ENCODE results near the gene LHB.
A peak's percentile ranks its signal among the peaks of the same experiment; 100 is the strongest.
"Not testable (repeated sequence)": the region's sequence is repeated elsewhere in the genome, so short reads cannot be mapped to it uniquely, and the experiment has no call there.

The LHB gene

GRCh38 chr19:49024233-49024632 lies 7.3 kb upstream of the LHB start, which contains the start of gene CGB3:
Gene CGB3 (minus strand): TSS chr19:49024333. CDS start chr19:49023971, 362 bp downstream.
- CTCF ChIA-PET, H3K4me3 Mint-ChIP-seq: not testable (repeated sequence)
- H3K4me1 Mint-ChIP-seq: peaks cover 14% of the 10 kb centered on the region

GRCh38 chr19:49022116-49022515 lies 5.2 kb upstream of the LHB start:
- peaks cover 39% of the 10 kb centered on the region for H3K27me3 Mint-ChIP-seq
- H3K4me3 Mint-ChIP-seq: no peak overlapping the region
- no peaks in the 10 kb centered on the region for H3K9me3 Mint-ChIP-seq
- no peak overlapping the region for H3K27ac Mint-ChIP-seq
- peaks cover 30% of the 10 kb centered on the region for H3K4me1 Mint-ChIP-seq
- DNase-seq: no peak
- CTCF ChIA-PET: interaction anchor here (0.9 kb wide), 1 partner anchor 25 kb away, joined by 4 read pairs; no protein-coding TSS in a partner anchor
- no peaks in the 10 kb centered on the region for H3K36me3 Mint-ChIP-seq

More at GRCh38 chr19:49024233-49024632, 7.3 kb upstream of the LHB start, which contains the start of gene CGB3:
- not testable (repeated sequence) for H3K9me3 Mint-ChIP-seq, DNase-seq, H3K27ac Mint-ChIP-seq, H3K36me3 Mint-ChIP-seq
- peaks cover 24% of the 10 kb centered on the region for H3K27me3 Mint-ChIP-seq

GRCh38 chr19:49020931-49021895 lies 4.3 kb upstream of the LHB start:
- CTCF ChIA-PET: interaction anchor here (0.9 kb wide), 1 partner anchor 24 kb away, joined by 4 read pairs; no protein-coding TSS in a partner anchor
- H3K27me3 Mint-ChIP-seq: peaks cover 39% of the 10 kb centered on the region
- H3K9me3 Mint-ChIP-seq: no peaks in the 10 kb centered on the region
- no peaks in the 10 kb centered on the region for H3K36me3 Mint-ChIP-seq
- H3K4me3 Mint-ChIP-seq: no peak overlapping the region
- DNase-seq: no peak
- H3K27ac Mint-ChIP-seq: no peak overlapping the region
- H3K4me1 Mint-ChIP-seq: peaks cover 32% of the 10 kb centered on the region

GRCh38 chr19:49020342-49020741 lies 3.5 kb upstream of the LHB start:
- Mint-ChIP-seq H3K27me3 (peaks cover 39% of the 10 kb centered on the region), H3K27ac (no peak overlapping the region), H3K4me1 (peaks cover 32% of the 10 kb centered on the region), H3K4me3 (no peak overlapping the region), H3K36me3 (peaks cover 6% of the 10 kb centered on the region), H3K9me3 (no peaks in the 10 kb centered on the region)
- DNase-seq: no peak
- CTCF ChIA-PET: interaction anchor here (1.8 kb wide), 1 partner anchor 20 kb away, joined by 8 read pairs; no protein-coding TSS in a partner anchor

GRCh38 chr19:49019242-49019932 lies 2.5 kb upstream of the LHB start:
- Mint-ChIP-seq H3K36me3 (peaks cover 8% of the 10 kb centered on the region), H3K27ac (no peak overlapping the region)

GRCh38 chr19:49018388-49019241 lies 1.7 kb upstream of the LHB start:
- H3K27me3 Mint-ChIP-seq: peaks cover 39% of the 10 kb centered on the region
- H3K9me3 Mint-ChIP-seq, H3K27ac Mint-ChIP-seq, H3K36me3 Mint-ChIP-seq: not testable (repeated sequence)
- DNase-seq: peak; percentile 47
- H3K4me3 Mint-ChIP-seq: peak overlapping the region; percentile 78
- CTCF ChIA-PET: interaction anchor here (1.0 to 1.8 kb wide), 8 partner anchors 9 to 180 kb away, joined by 3 to 8 read pairs (median 4); partner anchors contain the start of genes GYS1 and RUVBL2
- H3K4me1 Mint-ChIP-seq: peaks cover 32% of the 10 kb centered on the region

More at GRCh38 chr19:49019242-49019932, 2.5 kb upstream of the LHB start:
- Mint-ChIP-seq H3K4me3 (peak overlapping the region; percentile 78), H3K9me3 (no peaks in the 10 kb centered on the region), H3K4me1 (peaks cover 32% of the 10 kb centered on the region), H3K27me3 (peaks cover 39% of the 10 kb centered on the region)
- CTCF ChIA-PET: interaction anchor here (1.0 to 1.8 kb wide), 4 partner anchors 10 to 49 kb away, joined by 3 to 8 read pairs (median 3); partner anchors contain the start of genes GYS1 and RUVBL2
- peak; percentile 73 for DNase-seq

GRCh38 chr19:49017666-49018351 lies 918 bp upstream of the LHB start:
- H3K27ac Mint-ChIP-seq: no peak overlapping the region
- peaks cover 8% of the 10 kb centered on the region for H3K36me3 Mint-ChIP-seq
- DNase-seq: peak; percentile 75
- H3K4me3 Mint-ChIP-seq: peak overlapping the region; percentile 78
- peaks cover 39% of the 10 kb centered on the region for H3K27me3 Mint-ChIP-seq
- H3K9me3 Mint-ChIP-seq: no peaks in the 10 kb centered on the region
- CTCF ChIA-PET: interaction anchor here (1.1 to 1.5 kb wide), 4 partner anchors 9 to 181 kb away, joined by 4 to 6 read pairs (median 4); no protein-coding TSS in a partner anchor
- H3K4me1 Mint-ChIP-seq: peaks cover 32% of the 10 kb centered on the region

- H3K4me1 Mint-ChIP-seq: peaks cover 30% of the 10 kb centered on the region
- H3K9me3 Mint-ChIP-seq: no peaks in the 10 kb centered on the region
- CTCF ChIA-PET: interaction anchor here (0.9 kb wide), 1 partner anchor 19 kb away, joined by 3 read pairs; no protein-coding TSS in a partner anchor
- H3K36me3 Mint-ChIP-seq: peaks cover 10% of the 10 kb centered on the region
- DNase-seq: no peak
- H3K27ac Mint-ChIP-seq: no peak overlapping the region
- no peak overlapping the region for H3K4me3 Mint-ChIP-seq
- H3K27me3 Mint-ChIP-seq: peaks cover 35% of the 10 kb centered on the region
These were observed 638 bp downstream of the LHB start for GRCh38 chr19:49016067-49016839.

GRCh38 chr19:49014870-49015255 lies 2.0 kb downstream of the LHB start:
- Mint-ChIP-seq H3K4me1 (peaks cover 24% of the 10 kb centered on the region), H3K9me3 (no peaks in the 10 kb centered on the region), H3K4me3 (no peak overlapping the region), H3K27ac (no peak overlapping the region), H3K27me3 (peaks cover 21% of the 10 kb centered on the region), H3K36me3 (peaks cover 16% of the 10 kb centered on the region)
- CTCF ChIA-PET: no interaction called here
- no peak for DNase-seq

GRCh38 chr19:49014123-49014869 lies 2.6 kb downstream of the LHB start:
- Mint-ChIP-seq H3K27me3 (peaks cover 16% of the 10 kb centered on the region), H3K9me3 (no peaks in the 10 kb centered on the region), H3K27ac (no peak overlapping the region), H3K36me3 (peaks cover 20% of the 10 kb centered on the region), H3K4me1 (peaks cover 19% of the 10 kb centered on the region), H3K4me3 (no peak overlapping the region)
- CTCF ChIA-PET: interaction anchor here (1.0 to 2.8 kb wide), 3 partner anchors 13 to 21 kb away, joined by 4 to 14 read pairs (median 8); partner anchors contain the start of genes GYS1 and RUVBL2
- no peak for DNase-seq

GRCh38 chr19:49011194-49011593 lies 5.7 kb downstream of the LHB start:
- Mint-ChIP-seq H3K36me3 (peaks cover 26% of the 10 kb centered on the region), H3K27ac (no peak overlapping the region), H3K9me3 (no peaks in the 10 kb centered on the region), H3K27me3 (no peaks in the 10 kb centered on the region), H3K4me1 (no peaks in the 10 kb centered on the region), H3K4me3 (no peak overlapping the region)
- CTCF ChIA-PET: interaction anchor here (1.8 kb wide), 1 partner anchor 17 kb away, joined by 7 read pairs; the partner anchor contains the start of gene RUVBL2
- DNase-seq: no peak

- Mint-ChIP-seq H3K4me1 (no peaks in the 10 kb centered on the region), H3K4me3 (no peak overlapping the region), H3K27ac (no peak overlapping the region), H3K27me3 (no peaks in the 10 kb centered on the region), H3K36me3 (peaks cover 23% of the 10 kb centered on the region), H3K9me3 (no peaks in the 10 kb centered on the region)
- DNase-seq: no peak
- CTCF ChIA-PET: interaction anchor here (1.8 to 3.8 kb wide), 2 partner anchors 12 to 17 kb away, joined by 7 to 27 read pairs; partner anchors contain the start of gene RUVBL2
These were observed 6.4 kb downstream of the LHB start for GRCh38 chr19:49010453-49010852.
